Measurements from ENCODE around the gene VWA8. TPM values are rescaled to one million over a fixed set of nuclear protein-coding genes. Genes with fewer than 3 reads are reported as not detected.

The VWA8 gene
- polyA plus RNA-seq, 3 donors: 2.0 to 4.4 (median 3.4) TPM

DNA sequence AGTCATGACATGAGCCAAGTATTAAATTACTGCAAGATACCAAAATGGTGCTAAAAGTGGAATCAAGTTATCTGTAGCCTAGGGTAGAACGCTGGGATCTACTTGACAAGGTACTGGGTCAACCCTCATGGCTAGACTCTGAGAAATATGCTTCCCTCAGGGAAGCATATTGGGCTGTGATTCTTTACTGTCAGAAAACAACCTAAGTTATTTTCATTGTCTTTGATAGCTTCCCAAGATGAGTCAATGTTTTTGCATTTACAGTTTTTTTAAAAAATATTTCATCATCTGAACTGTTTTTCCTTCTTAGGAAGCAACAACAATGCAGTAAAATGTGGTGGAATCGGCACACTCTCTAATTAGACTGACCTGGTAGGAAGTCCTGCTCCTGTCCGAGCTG, 285.6 kb downstream of the VWA8 start:
- no peaks in the 10 kb centered on the region for H3K79me2 ChIP-seq (ENCODE audit: insufficient read depth, low read length)
- no peaks in the 10 kb centered on the region for H3K4me1 ChIP-seq (ENCODE audit: control insufficient read depth in 1 of 2, insufficient read depth in 2 of 2, low read length in 2 of 2)
- Mint-ChIP-seq H3K27ac (no peak overlapping the region), H3K4me1 (peaks cover 3% of the 10 kb centered on the region), H3K36me3 (peaks cover 1 to 5% of the 10 kb centered on the region in 2 donors), H3K9me3 (no peaks in the 10 kb centered on the region), H3K27me3 (ENCODE audit: low read depth in 3 of 3) (no peaks in the 10 kb centered on the region), H3K4me3 (no peak overlapping the region)
- TF ChIP-seq, protein P1, sequence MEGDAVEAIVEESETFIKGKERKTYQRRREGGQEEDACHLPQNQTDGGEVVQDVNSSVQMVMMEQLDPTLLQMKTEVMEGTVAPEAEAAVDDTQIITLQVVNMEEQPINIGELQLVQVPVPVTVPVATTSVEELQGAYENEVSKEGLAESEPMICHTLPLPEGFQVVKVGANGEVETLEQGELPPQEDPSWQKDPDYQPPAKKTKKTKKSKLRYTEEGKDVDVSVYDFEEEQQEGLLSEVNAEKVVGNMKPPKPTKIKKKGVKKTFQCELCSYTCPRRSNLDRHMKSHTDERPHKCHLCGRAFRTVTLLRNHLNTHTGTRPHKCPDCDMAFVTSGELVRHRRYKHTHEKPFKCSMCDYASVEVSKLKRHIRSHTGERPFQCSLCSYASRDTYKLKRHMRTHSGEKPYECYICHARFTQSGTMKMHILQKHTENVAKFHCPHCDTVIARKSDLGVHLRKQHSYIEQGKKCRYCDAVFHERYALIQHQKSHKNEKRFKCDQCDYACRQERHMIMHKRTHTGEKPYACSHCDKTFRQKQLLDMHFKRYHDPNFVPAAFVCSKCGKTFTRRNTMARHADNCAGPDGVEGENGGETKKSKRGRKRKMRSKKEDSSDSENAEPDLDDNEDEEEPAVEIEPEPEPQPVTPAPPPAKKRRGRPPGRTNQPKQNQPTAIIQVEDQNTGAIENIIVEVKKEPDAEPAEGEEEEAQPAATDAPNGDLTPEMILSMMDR (IDR thresholded peaks at IDR 0.05): no peak
- no peak overlapping the region for H3K9ac ChIP-seq (ENCODE audit: insufficient read depth, low read length, poor library complexity, severe bottlenecking)
- no peak for DNase-seq
- H3K9me3 ChIP-seq (replicated peaks in 1 of 2; ENCODE audit: control insufficient read depth in 1 of 2, insufficient read depth in 1 of 2, low read length in 2 of 2): no peaks in the 10 kb centered on the region
- H3K4me3 ChIP-seq (replicated peaks in 1 of 3; ENCODE audit: low read depth in 2 of 3, low read length in 3 of 3): no peak overlapping the region
- H3K27ac ChIP-seq (ENCODE audit: low read depth in 1 of 2, low read length in 2 of 2): no peak overlapping the region
- WGBS (ENCODE audit: insufficient coverage): 100% methylated on average over 1 of the region's 3 CpGs
- H3K27me3 ChIP-seq (ENCODE audit: control insufficient read depth in 2 of 2, insufficient read depth in 2 of 2, low read length in 2 of 2): no peaks in the 10 kb centered on the region
- no peaks in the 10 kb centered on the region for H3K36me3 ChIP-seq (replicated peaks in 1 of 2; ENCODE audit: control insufficient read depth in 1 of 2, insufficient read depth in 2 of 2, low read length in 2 of 2)
- H3K4me2 ChIP-seq (replicated peaks; ENCODE audit: extremely low read depth, low read length, poor library complexity, severe bottlenecking): no peak overlapping the region
- no peaks in the 10 kb centered on the region for H4K20me1 ChIP-seq (ENCODE audit: insufficient read depth, low read length)
- H2AFZ ChIP-seq (ENCODE audit: insufficient read depth, low read depth, low read length, poor library complexity, severe bottlenecking): no peak overlapping the region
- intact Hi-C loops (cut with micrococcal nuclease): no loop called here

- 21% methylated on average over 2 of the region's 2 CpGs for WGBS (ENCODE audit: insufficient coverage)
- H2AFZ ChIP-seq (ENCODE audit: insufficient read depth, low read depth, low read length, poor library complexity, severe bottlenecking): no peak overlapping the region
- no peak overlapping the region for H3K4me3 ChIP-seq (replicated peaks in 1 of 3; ENCODE audit: low read depth in 2 of 3, low read length in 3 of 3)
- no peak overlapping the region for H3K27ac Mint-ChIP-seq
- no peaks in the 10 kb centered on the region for H4K20me1 ChIP-seq (ENCODE audit: insufficient read depth, low read length)
- intact Hi-C loops (cut with micrococcal nuclease): no loop called here
- H3K36me3 Mint-ChIP-seq: peaks cover 5 to 6% of the 10 kb centered on the region in 2 donors
- H3K9ac ChIP-seq (ENCODE audit: insufficient read depth, low read length, poor library complexity, severe bottlenecking): no peak overlapping the region
- no peaks in the 10 kb centered on the region for H3K79me2 ChIP-seq (ENCODE audit: insufficient read depth, low read length)
- H3K9me3 Mint-ChIP-seq: no peaks in the 10 kb centered on the region
- H3K4me1 ChIP-seq (ENCODE audit: control insufficient read depth in 1 of 2, insufficient read depth in 2 of 2, low read length in 2 of 2): no peaks in the 10 kb centered on the region
- H3K27me3 Mint-ChIP-seq (ENCODE audit: low read depth in 3 of 3): no peaks in the 10 kb centered on the region
- no peak overlapping the region for H3K4me2 ChIP-seq (replicated peaks; ENCODE audit: extremely low read depth, low read length, poor library complexity, severe bottlenecking)
- H3K27ac ChIP-seq (ENCODE audit: low read depth in 1 of 2, low read length in 2 of 2): no peak overlapping the region
- TF ChIP-seq, protein P1 (IDR thresholded peaks at IDR 0.05): no peak
- no peaks in the 10 kb centered on the region for H3K27me3 ChIP-seq (ENCODE audit: control insufficient read depth in 2 of 2, insufficient read depth in 2 of 2, low read length in 2 of 2)
- H3K9me3 ChIP-seq (replicated peaks in 1 of 2; ENCODE audit: control insufficient read depth in 1 of 2, insufficient read depth in 1 of 2, low read length in 2 of 2): no peaks in the 10 kb centered on the region
- no peak for DNase-seq
- H3K4me3 Mint-ChIP-seq: no peak overlapping the region
- H3K4me1 Mint-ChIP-seq: peaks cover 3% of the 10 kb centered on the region
- H3K36me3 ChIP-seq (replicated peaks in 1 of 2; ENCODE audit: control insufficient read depth in 1 of 2, insufficient read depth in 2 of 2, low read length in 2 of 2): no peaks in the 10 kb centered on the region
Observed at GRCh38 chr13:41674246-41674645, 286.7 kb downstream of the VWA8 start.
